22Rv1 (cell line): Measurements from ENCODE around the gene ARL9.

Experiments used
- H3K27ac ChIP-seq: fragments of 450-650 bp; 2 replicates; pipeline ENCODE4 v1.5.1; 2017
- CTCF ChIP-seq: fragments of 450-650 bp; IDR thresholded peaks from 2 replicates; pipeline ENCODE4 v1.5.1; 2017; ENCODE audit warnings: mild to moderate bottlenecking
- ZFX ChIP-seq: fragments of 450-650 bp; IDR thresholded peaks from 2 replicates; pipeline ENCODE4 v1.6.1; 2017; ENCODE audit warnings: antibody characterized with exemption, borderline replicate concordance

Gene ARL9

GRCh38 chr4:56505269-56506130 is at the start of gene ARL9:
TSS of gene ARL9 (plus strand) at chr4:56505791. CDS start at chr4:56505863, 72 bp downstream.
- TF ChIP-seq CTCF (no peak), ZFX (no peak)
- H3K27ac ChIP-seq, result peak within 1 kb of the TSS; percentile 57

GRCh38 chr4:56460085-56460484 is 45.5 kb upstream of the ARL9 start:
- H3K27ac ChIP-seq, result no peak overlapping the region
- TF ChIP-seq CTCF, result no peak
- TF ChIP-seq ZFX, result no peak

GRCh38 chr4:56462157-56462556 is 43.4 kb upstream of the ARL9 start:
- H3K27ac ChIP-seq, result no peak overlapping the region
- no peak for TF ChIP-seq ZFX
- no peak for TF ChIP-seq CTCF

GRCh38 chr4:56463711-56464110 is 41.9 kb upstream of the ARL9 start:
- TF ChIP-seq ZFX, result no peak
- no peak for TF ChIP-seq CTCF
- H3K27ac ChIP-seq, result no peak overlapping the region

GRCh38 chr4:56464581-56464980 is 41.0 kb upstream of the ARL9 start:
- H3K27ac ChIP-seq, result peak overlapping the region; percentile 96; the same call in 1 of the 2 replicates

GRCh38 chr4:56465599-56466295 is 39.8 kb upstream of the ARL9 start:
- H3K27ac ChIP-seq, result peak overlapping the region; percentile 96

More at GRCh38 chr4:56464581-56464980, 41.0 kb upstream of the ARL9 start:
- TF ChIP-seq CTCF, result no peak
- no peak for TF ChIP-seq ZFX

GRCh38 chr4:56466296-56466761 is 39.3 kb upstream of the ARL9 start:
- H3K27ac ChIP-seq, result peak overlapping the region; percentile 96

More at GRCh38 chr4:56465599-56466295, 39.8 kb upstream of the ARL9 start:
- TF ChIP-seq ZFX, result no peak
- TF ChIP-seq CTCF, result no peak
